GM12878 (cell line): ENCODE data around the gene KAZN. TPM values are rescaled to one million over a fixed set of nuclear protein-coding genes. Genes with fewer than 3 reads are reported as not detected.

ENCODE experiments used
- ATAC-seq: fragments of 200-7000 bp; cut with Tn5 transposase; 3 replicates; pipeline ENCODE4 v1.9.1; 2020; ENCODE audit warnings: mild to moderate bottlenecking, moderate library complexity
- BruUV-seq: library from RNA; stranded (reverse); fragments of 400-500 nt; replicated peaks from 2 replicates; lab custom pipeline; 2021; lab: Mats Ljungman, UMichigan
- CTCF ChIA-PET: fragments of 300-600 bp; sonication (Branson Sonifier 250); formaldehyde crosslinking; extraction: SDS; loops from one replicate; lab custom pipeline; 2021; ENCODE audit warnings: inconsistent platforms; lab: Yijun Ruan, JAX
- POLR2A ChIA-PET: fragments of 350-600 bp; formaldehyde crosslinking; extraction: SDS; loops from one replicate; lab custom pipeline; 2021; ENCODE audit warnings: inconsistent platforms; lab: Charles Lee
- RAD21 ChIA-PET: fragments of 300-600 bp; sonication (Branson Sonifier 250); formaldehyde crosslinking; loops from one replicate; lab custom pipeline; 2023; ENCODE audit warnings: antibody characterized with exemption; ENCODE audit not compliant: unreplicated experiment; lab: Charles Lee
- SMC1A ChIA-PET: fragments of 300-600 bp; sonication (Branson Sonifier 250); formaldehyde crosslinking; loops from one replicate; lab custom pipeline; 2023; ENCODE audit not compliant: unreplicated experiment, uncharacterized antibody; lab: Charles Lee
- DNase-seq: peaks from one replicate; pipeline ENCODE4 v3.0.0-alpha.2; 2011; ENCODE audit warnings: low read depth, low spot score
- FAIRE-seq: peaks from 3 replicates; lab custom pipeline; 2011; peaks lifted over from hg19 to GRCh38; lab: Jason Lieb, UNC
- H2AFZ ChIP-seq: 2 replicates; pipeline ENCODE4 v1.6.0; 2011; ENCODE audit warnings: low read depth, low read length, control low read depth; ENCODE audit not compliant: control insufficient read depth
- H3K27ac ChIP-seq: 2 replicates; pipeline ENCODE4 v1.5.1; 2011; ENCODE audit warnings: control low read depth; ENCODE audit not compliant: control insufficient read depth, insufficient read depth
- H3K27me3 ChIP-seq, 2 experiments: replicated peaks in 1 of 2; 2 replicates each; pipeline versions ENCODE4 v1.6.0 to v1.6.1; 2011; ENCODE audit warnings: low read length in 1 of 2; ENCODE audit not compliant: control insufficient read depth in 2 of 2, insufficient read depth in 2 of 2
- H3K36me3 ChIP-seq, 2 experiments: 2 replicates each; pipeline ENCODE4 v1.5.1; 2011; ENCODE audit warnings: low read length in 1 of 2; ENCODE audit not compliant: control insufficient read depth in 2 of 2, insufficient read depth in 2 of 2
- H3K4me1 ChIP-seq: 2 replicates; pipeline ENCODE4 v1.6.1; 2011; ENCODE audit warnings: mild to moderate bottlenecking, low read length, moderate library complexity, mixed read lengths; ENCODE audit not compliant: control insufficient read depth, insufficient read depth
- H3K4me2 ChIP-seq: 2 replicates; pipeline ENCODE4 v1.6.0; 2011; ENCODE audit warnings: control low read depth; ENCODE audit not compliant: control insufficient read depth, insufficient read depth
- H3K4me3 ChIP-seq: fragments of 200-600 bp; sonication (generic); 2 replicates; pipeline ENCODE4 v1.5.1; 2016
- H3K79me2 ChIP-seq: 2 replicates; pipeline ENCODE4 v1.6.0; 2011; ENCODE audit warnings: low read length; ENCODE audit not compliant: control insufficient read depth, insufficient read depth
- H3K9ac ChIP-seq: 2 replicates; pipeline ENCODE4 v1.8.0; 2011; ENCODE audit warnings: low read length, control low read depth, mixed read lengths; ENCODE audit not compliant: control insufficient read depth, insufficient read depth
- H3K9me3 ChIP-seq: replicated peaks from 3 replicates; pipeline ENCODE4 v1.5.1; 2011; ENCODE audit warnings: mild to moderate bottlenecking, low read length; ENCODE audit not compliant: control insufficient read depth, insufficient read depth
- H4K20me1 ChIP-seq: 2 replicates; pipeline ENCODE4 v1.6.0; 2011; ENCODE audit not compliant: control insufficient read depth, insufficient read depth
- DPF2 ChIP-seq: fragments of 450-650 bp; IDR thresholded peaks from 2 replicates; pipeline ENCODE4 v1.6.1; 2017; ENCODE audit warnings: mild to moderate bottlenecking
- GABPA ChIP-seq: IDR thresholded peaks from 2 replicates; pipeline ENCODE4 v1.6.1; 2014; ENCODE audit warnings: antibody characterized with exemption, low read depth, mild to moderate bottlenecking, inconsistent platforms
- HDGF ChIP-seq: fragments of 450-650 bp; IDR thresholded peaks from 2 replicates; pipeline ENCODE4 v1.6.1; 2016; ENCODE audit warnings: antibody characterized with exemption
- HSF1 ChIP-seq: fragments of 150-350 bp; IDR thresholded peaks from 2 replicates; pipeline ENCODE4 v1.6.1; 2014; ENCODE audit warnings: mild to moderate bottlenecking, low read depth, low read length
- IKZF2 ChIP-seq, 2 experiments: fragments of 450-650 bp; IDR thresholded peaks; 2 replicates each; pipeline ENCODE4 v1.6.1; 2017; ENCODE audit warnings: mild to moderate bottlenecking in 2 of 2, moderate library complexity in 2 of 2
- NFYB ChIP-seq: IDR thresholded peaks from 2 replicates; pipeline ENCODE4 v1.6.1; 2011; ENCODE audit warnings: low read depth, mild to moderate bottlenecking, low read length, improper control_type of control experiment, moderate library complexity; ENCODE audit not compliant: insufficient read depth
- RELB ChIP-seq: fragments of 450-650 bp; IDR thresholded peaks from 2 replicates; pipeline ENCODE4 v1.6.1; 2017; ENCODE audit warnings: low read depth, mild to moderate bottlenecking, moderate library complexity
- SREBF1 ChIP-seq: IDR thresholded peaks from 2 replicates; pipeline ENCODE4 v1.6.1; 2012; ENCODE audit warnings: mild to moderate bottlenecking, low read length
- SUPT20H ChIP-seq: IDR thresholded peaks from 2 replicates; pipeline ENCODE4 v1.6.1; 2011; ENCODE audit warnings: low read depth, mild to moderate bottlenecking, low read length, moderate library complexity, borderline replicate concordance; ENCODE audit not compliant: control insufficient read depth
- TCF12 ChIP-seq: IDR thresholded peaks from 2 replicates; pipeline ENCODE4 v1.6.1; 2011; ENCODE audit warnings: low read depth, mild to moderate bottlenecking, low read length
- ZNF217 ChIP-seq: fragments of 450-650 bp; IDR thresholded peaks from 2 replicates; pipeline ENCODE4 v1.6.1; 2017; ENCODE audit warnings: antibody characterized with exemption, mild to moderate bottlenecking
- ZNF24 ChIP-seq: fragments of 450-650 bp; IDR thresholded peaks from 2 replicates; pipeline ENCODE4 v1.6.1; 2017; ENCODE audit warnings: antibody characterized with exemption, mild to moderate bottlenecking
- WGBS: methylation state at CpG from one replicate; pipeline ENCODE4 v1.1.6; 2016; ENCODE audit warnings: low lambda C conversion rate; ENCODE audit not compliant: insufficient replicate concordance, insufficient coverage; ENCODE audit errors: missing lambda C conversion rate; 5-methylcytosine and 5-hydroxymethylcytosine counted together
- in situ Hi-C: fragments of 300-500 bp; cut with MboI; formaldehyde crosslinking; loops from 9 replicates; pipeline ENCODE4 v1.14.3; 2018; ENCODE audit warnings: mixed read lengths
- intact Hi-C: fragments of 100-400 bp; cut with micrococcal nuclease; formaldehyde crosslinking; loops from one replicate; pipeline ENCODE4 v1.14.2; 2022; ENCODE audit not compliant: unreplicated experiment
- polyA plus RNA-seq, 11 experiments: library from polyadenylated mRNA; depleted of rRNA in 4 of 11; unstranded in 6 of 11; stranded (reverse) in 5 of 11; fragments of >200 nt; fragmentation: Nextera tagmentation in 4 of 11; fragmentation: Illumina TruSeq in 1 of 11; extraction: Ambion mirVana in 4 of 11; extraction: Trizol in 1 of 11; gene quantifications; 1 replicate in 1 of 11; 2 replicates in 10 of 11; pipeline versions ENCODE4 v1.2.1 to v1.2.3, GENCODE V29; 2011 to 2016; ENCODE audit warnings: inconsistent platforms in 2 of 11, missing spikeins in 2 of 11, low read depth in 1 of 11
- total RNA-seq, 4 experiments: library from RNA; depleted of rRNA in 3 of 4; stranded (reverse); fragments of >200 nt in 3 of 4; fragmentation: Illumina TruSeq in 1 of 4; extraction: Trizol in 1 of 4; gene quantifications; 2 replicates each; pipeline versions ENCODE4 v1.2.1 to v1.2.3, GENCODE V29; 2013 to 2021

KAZN gene
- total and polyA plus RNA-seq, 10 of the 15 experiments (the other 5 are each of a cell fraction or from before 2014, with no cell fraction given): 0.72 to 4.0 (median 1.2) TPM

- H3K27ac ChIP-seq: no peak overlapping the region
- POLR2A ChIA-PET: no interaction called here
- H3K79me2 ChIP-seq: no peaks in the 10 kb centered on the region
- H3K9ac ChIP-seq: no peak overlapping the region
- H3K36me3 ChIP-seq: no peaks in the 10 kb centered on the region
- WGBS: 41% methylated on average over 9 of the region's 9 CpGs
- CTCF ChIA-PET: interaction anchor here (1.3 kb wide), 1 partner anchor 10 kb away, joined by 4 read pairs; no protein-coding TSS in a partner anchor
- H3K4me3 ChIP-seq: no peak overlapping the region
- no peak overlapping the region for H2AFZ ChIP-seq
- no peak for ATAC-seq
- H4K20me1 ChIP-seq: no peaks in the 10 kb centered on the region
- TF ChIP-seq TCF12: no peak
- TF ChIP-seq, all 136 proteins: peak for 0
- DNase-seq (no peak), FAIRE-seq (no peak)
- Histone ChIP-seq H3K4me2 (no peak overlapping the region), H3K9me3 (no peaks in the 10 kb centered on the region), H3K4me1 (no peaks in the 10 kb centered on the region), H3K27me3 (peaks cover 0 to 3% of the 10 kb centered on the region in 2 experiments; a peak in 1 of 4 replicates)
- in situ Hi-C loops (no loop called here), intact Hi-C loops (no loop called here)
- BruUV-seq: no TSS peak
- RAD21 ChIA-PET: interaction anchor here (0.7 kb wide), 1 partner anchor 35 kb away, joined by 3 read pairs; no protein-coding TSS in a partner anchor
- SMC1A ChIA-PET: interaction anchor here (1.3 kb wide), 1 partner anchor 48 kb away, joined by 3 read pairs; no protein-coding TSS in a partner anchor
These were observed 187.7 kb downstream of the KAZN start for GRCh38 chr1:14786109-14786675.

GRCh38 chr1:14786681-14787080, 188.2 kb downstream of the KAZN start:
- ATAC-seq (no peak), FAIRE-seq (no peak), DNase-seq (no peak)
- Histone ChIP-seq H3K36me3 (no peaks in the 10 kb centered on the region), H3K27me3 (peaks cover 0 to 3% of the 10 kb centered on the region in 2 experiments; a peak in 2 of 4 replicates), H3K9me3 (no peaks in the 10 kb centered on the region), H3K9ac (no peak overlapping the region), H3K27ac (no peak overlapping the region), H3K4me1 (no peaks in the 10 kb centered on the region), H3K79me2 (no peaks in the 10 kb centered on the region), H3K4me3 (no peak overlapping the region), H4K20me1 (no peaks in the 10 kb centered on the region), H3K4me2 (no peak overlapping the region), H2AFZ (no peak overlapping the region)
- WGBS: 20% methylated on average over 1 of the region's 1 CpG
- no TSS peak for BruUV-seq
- intact Hi-C loops (no loop called here), in situ Hi-C loops (no loop called here)
- RAD21 ChIA-PET: interaction anchor here (0.7 kb wide), 1 partner anchor 34 kb away, joined by 3 read pairs; no protein-coding TSS in a partner anchor
- SMC1A ChIA-PET: interaction anchor here (1.3 kb wide), 1 partner anchor 49 kb away, joined by 3 read pairs; no protein-coding TSS in a partner anchor
- CTCF ChIA-PET: interaction anchor here (1.3 to 2.3 kb wide), 2 partner anchors 8 to 9 kb away, joined by 4 to 14 read pairs; no protein-coding TSS in a partner anchor
- POLR2A ChIA-PET: no interaction called here
- TF ChIP-seq IKZF2 (IDR thresholded peaks at IDR 0.05) (no peak), RELB (no peak), SUPT20H (no peak), ZNF24 (no peak), GABPA (no peak), SREBF1 (no peak), ZNF217 (no peak), HSF1 (no peak), HDGF (no peak), NFYB (no peak), DPF2 (no peak)
